IMR-90 (cell line): ENCODE data around the gene KCNJ1. TPM values are rescaled to one million over a fixed set of nuclear protein-coding genes. Genes with fewer than 3 reads are reported as not detected.

ENCODE experiments used
- ATAC-seq: fragments of 200-7000 bp; cut with Tn5 transposase; 2 replicates; pipeline ENCODE4 v1.9.1; 2020; ENCODE audit warnings: low read depth, mild to moderate bottlenecking, moderate library complexity
- BruUV-seq: library from RNA; stranded (reverse); fragments of 400-500 nt; replicated peaks from 2 replicates; lab custom pipeline; 2021; lab: Mats Ljungman, UMichigan
- CTCF ChIA-PET: fragments of 300-600 bp; formaldehyde crosslinking; extraction: SDS; loops from one replicate; lab custom pipeline; 2021; ENCODE audit warnings: antibody characterized with exemption; lab: Yijun Ruan, JAX
- POLR2A ChIA-PET: fragments of 300-600 bp; sonication (Branson Sonifier 250); formaldehyde crosslinking; loops from one replicate; lab custom pipeline; 2022; ENCODE audit warnings: antibody characterized with exemption; ENCODE audit not compliant: unreplicated experiment; lab: Charles Lee
- DNase-seq: peaks from one replicate; pipeline ENCODE4 v3.0.0; 2013
- H2AFZ ChIP-seq: replicated peaks from 2 replicates; pipeline ENCODE3; 2013; ENCODE audit warnings: low read length, mild to moderate bottlenecking; ENCODE audit not compliant: poor library complexity
- H2AK5ac ChIP-seq: 2 replicates; pipeline ENCODE4 v1.6.1; 2013; ENCODE audit warnings: low read depth, low read length, inconsistent platforms
- H2AK9ac ChIP-seq: replicated peaks from 2 replicates; pipeline ENCODE3; 2013; ENCODE audit warnings: mild to moderate bottlenecking, low read depth, low read length, moderate library complexity; ENCODE audit not compliant: poor library complexity
- H2BK120ac ChIP-seq: 2 replicates; pipeline ENCODE4 v1.6.1; 2013; ENCODE audit warnings: low read depth, low read length, inconsistent platforms
- H2BK15ac ChIP-seq: 3 replicates; pipeline ENCODE4 v1.6.1; 2013; ENCODE audit warnings: low read depth, low read length, inconsistent platforms
- H2BK20ac ChIP-seq: 2 replicates; pipeline ENCODE4 v1.6.1; 2013; ENCODE audit warnings: low read depth, mild to moderate bottlenecking, inconsistent platforms, low read length, moderate library complexity
- H2BK5ac ChIP-seq: 2 replicates; pipeline ENCODE4 v1.6.1; 2013; ENCODE audit warnings: mild to moderate bottlenecking, low read depth, low read length, inconsistent platforms; ENCODE audit not compliant: poor library complexity, severe bottlenecking
- H3K14ac ChIP-seq: replicated peaks from 2 replicates; pipeline ENCODE4 v1.6.1; 2013; ENCODE audit warnings: low read depth, low read length, inconsistent platforms
- H3K18ac ChIP-seq: 2 replicates; pipeline ENCODE4 v1.6.1; 2013; ENCODE audit warnings: low read depth, low read length, control low read depth
- H3K23ac ChIP-seq: 2 replicates; pipeline ENCODE4 v1.6.1; 2013; ENCODE audit warnings: low read depth, low read length, inconsistent platforms
- H3K27ac ChIP-seq: 2 replicates; pipeline ENCODE4 v1.5.1; 2013; ENCODE audit warnings: mild to moderate bottlenecking, control low read depth, low read length; ENCODE audit not compliant: insufficient read depth
- H3K27me3 ChIP-seq: 2 replicates; pipeline ENCODE4 v1.6.1; 2013; ENCODE audit warnings: low read length; ENCODE audit not compliant: control insufficient read depth, insufficient read depth
- H3K36me3 ChIP-seq: 2 replicates; pipeline ENCODE4 v1.6.1; 2013; ENCODE audit warnings: low read length, mixed read lengths; ENCODE audit not compliant: control insufficient read depth, insufficient read depth
- H3K4ac ChIP-seq: 2 replicates; pipeline ENCODE4 v1.6.1; 2013; ENCODE audit warnings: low read depth, low read length, inconsistent platforms
- H3K4me1 ChIP-seq: 2 replicates; pipeline ENCODE4 v1.6.1; 2013; ENCODE audit warnings: low read length, mixed read lengths; ENCODE audit not compliant: control insufficient read depth, insufficient read depth
- H3K4me2 ChIP-seq: 2 replicates; pipeline ENCODE4 v1.6.1; 2013; ENCODE audit warnings: low read depth, mild to moderate bottlenecking, control low read depth, low read length, moderate library complexity
- H3K4me3 ChIP-seq: 2 replicates; pipeline ENCODE4 v1.5.1; 2013; ENCODE audit warnings: low read depth, mild to moderate bottlenecking, control low read depth, low read length, moderate library complexity; ENCODE audit not compliant: insufficient read depth
- H3K56ac ChIP-seq: 2 replicates; pipeline ENCODE4 v1.6.1; 2013; ENCODE audit warnings: low read length, inconsistent platforms; ENCODE audit not compliant: insufficient read depth; ENCODE audit errors: extremely low read depth
- H3K79me1 ChIP-seq, 2 experiments: 2 replicates each; pipeline ENCODE4 v1.6.1; 2013; ENCODE audit warnings: low read length in 2 of 2, inconsistent platforms in 1 of 2, low read depth in 1 of 2
- H3K9ac ChIP-seq: 2 replicates; pipeline ENCODE4 v1.6.1; 2013; ENCODE audit warnings: low read depth, low read length, control low read depth
- H3K9me1 ChIP-seq: 2 replicates; pipeline ENCODE4 v1.6.1; 2013; ENCODE audit warnings: low read length, inconsistent platforms; ENCODE audit not compliant: insufficient read depth
- H3K9me3 ChIP-seq: 2 replicates; pipeline ENCODE4 v1.6.1; 2013; ENCODE audit warnings: low read length; ENCODE audit not compliant: control insufficient read depth, insufficient read depth
- H4K20me1 ChIP-seq: 2 replicates; pipeline ENCODE4 v1.6.1; 2013; ENCODE audit warnings: low read length, inconsistent platforms; ENCODE audit not compliant: insufficient read depth
- H4K5ac ChIP-seq: 2 replicates; pipeline ENCODE4 v1.6.1; 2013; ENCODE audit warnings: mild to moderate bottlenecking, low read depth, low read length, control low read depth
- H4K8ac ChIP-seq, 2 experiments: 2 replicates each; pipeline ENCODE4 v1.6.1; 2013; ENCODE audit warnings: low read depth in 2 of 2, low read length in 2 of 2, control low read depth in 1 of 2, inconsistent platforms in 1 of 2
- H4K91ac ChIP-seq: 2 replicates; pipeline ENCODE4 v1.6.1; 2013; ENCODE audit warnings: low read depth, low read length, inconsistent platforms; ENCODE audit not compliant: insufficient read depth
- CEBPB ChIP-seq: IDR thresholded peaks from 2 replicates; pipeline ENCODE4 v1.6.1; 2012; ENCODE audit warnings: low read depth, low read length, improper control_type of control experiment
- ELK1 ChIP-seq: fragments of 150-350 bp; IDR thresholded peaks from 2 replicates; pipeline ENCODE4 v1.6.1; 2016; ENCODE audit warnings: low read depth, mild to moderate bottlenecking, low read length, moderate library complexity, borderline replicate concordance
- FOS ChIP-seq: fragments of 150-350 bp; IDR thresholded peaks from 2 replicates; pipeline ENCODE4 v1.6.1; 2016; ENCODE audit warnings: low read depth, low read length
- MAFK ChIP-seq: IDR thresholded peaks from 2 replicates; pipeline ENCODE4 v1.6.1; 2012; ENCODE audit warnings: low read depth, low read length, improper control_type of control experiment
- NFE2L2 ChIP-seq: fragments of 150-350 bp; IDR thresholded peaks from 2 replicates; pipeline ENCODE4 v1.6.1; 2016; ENCODE audit warnings: low read depth, mild to moderate bottlenecking, low read length
- RCOR1 ChIP-seq: IDR thresholded peaks from 2 replicates; pipeline ENCODE4 v1.6.1; 2012; ENCODE audit warnings: mild to moderate bottlenecking, low read length, improper control_type of control experiment; ENCODE audit not compliant: insufficient replicate concordance
- WGBS, 2 experiments: methylation state at CpG; one replicate each; pipeline versions ENCODE4 v1.1.5 to v1.1.7; 2013; ENCODE audit warnings: missing lambda C conversion rate in 2 of 2; ENCODE audit not compliant: insufficient read length in 1 of 2; ENCODE audit errors: extremely low coverage in 2 of 2; 5-methylcytosine and 5-hydroxymethylcytosine counted together
- dilution Hi-C: fragments of 300-500 bp; cut with HindIII; formaldehyde crosslinking; loops from one replicate; pipeline ENCODE4 v1.14.3; 2018; ENCODE audit warnings: low sequenced_read_pairs; ENCODE audit not compliant: unreplicated experiment
- in situ Hi-C: fragments of 300-500 bp; cut with MboI; formaldehyde crosslinking; loops from 3 replicates; pipeline ENCODE4 v1.14.3; 2019; ENCODE audit warnings: low sequenced_read_pairs, inconsistent platforms, mixed read lengths
- intact Hi-C: fragments of 100-400 bp; cut with micrococcal nuclease; formaldehyde crosslinking; loops from 2 replicates; pipeline ENCODE4 v1.10.0; 2022
- polyA plus RNA-seq, 3 experiments: library from polyadenylated mRNA; depleted of rRNA; stranded (reverse); fragments of >200 nt; gene quantifications; 2 replicates each; pipeline ENCODE4 v1.2.3, GENCODE V29; 2012; ENCODE audit warnings: low replicate concordance in 1 of 3
- total RNA-seq: library from RNA; depleted of rRNA; stranded (reverse); fragments of >200 nt; gene quantifications from 2 replicates; pipeline ENCODE4 v1.2.3, GENCODE V29; 2012
- TF ChIP-seq, protein P1 (sequence below): conservative IDR thresholded peaks from 2 replicates; pipeline ENCODE4 v1.5.1; 2012; ENCODE audit warnings: mild to moderate bottlenecking, low read depth, low read length, improper control_type of control experiment

Gene KCNJ1
- total and polyA plus RNA-seq, 2 of the 4 experiments (the other 2 are of a cell fraction): not detected

- Histone ChIP-seq H2BK15ac (no peak overlapping the region), H3K4me2 (no peak overlapping the region), H4K8ac (no peak overlapping the region), H3K27ac (no peak overlapping the region), H3K27me3 (no peaks in the 10 kb centered on the region), H3K23ac (no peak overlapping the region), H2AFZ (no peak overlapping the region), H4K5ac (no peak overlapping the region), H3K9me1 (no peaks in the 10 kb centered on the region), H3K56ac (no peak overlapping the region), H3K79me1 (no peaks in the 10 kb centered on the region), H2AK9ac (no peak overlapping the region), H4K91ac (no peak overlapping the region), H2BK5ac (no peak overlapping the region), H3K9me3 (no peaks in the 10 kb centered on the region), H3K4me3 (no peak overlapping the region), H2AK5ac (no peak overlapping the region), H4K20me1 (no peaks in the 10 kb centered on the region), H3K18ac (no peak overlapping the region), H3K4me1 (peaks cover 7% of the 10 kb centered on the region), H3K4ac (no peak overlapping the region), H3K36me3 (no peaks in the 10 kb centered on the region), H3K14ac (no peak overlapping the region), H2BK20ac (no peak overlapping the region), H3K9ac (no peak overlapping the region), H2BK120ac (no peak overlapping the region)
- ChIA-PET CTCF (no interaction called here), POLR2A (no interaction called here)
- in situ Hi-C loops: no loop called here
- ATAC-seq (no peak), DNase-seq (no peak)
- dilution Hi-C loops: no loop called here
- no TSS peak for BruUV-seq
- WGBS, 2 experiments: no CpG with 5 or more reads among the region's 4 CpGs
- TF ChIP-seq RCOR1: no peak
- TF ChIP-seq ELK1: no peak
- TF ChIP-seq, protein P1, sequence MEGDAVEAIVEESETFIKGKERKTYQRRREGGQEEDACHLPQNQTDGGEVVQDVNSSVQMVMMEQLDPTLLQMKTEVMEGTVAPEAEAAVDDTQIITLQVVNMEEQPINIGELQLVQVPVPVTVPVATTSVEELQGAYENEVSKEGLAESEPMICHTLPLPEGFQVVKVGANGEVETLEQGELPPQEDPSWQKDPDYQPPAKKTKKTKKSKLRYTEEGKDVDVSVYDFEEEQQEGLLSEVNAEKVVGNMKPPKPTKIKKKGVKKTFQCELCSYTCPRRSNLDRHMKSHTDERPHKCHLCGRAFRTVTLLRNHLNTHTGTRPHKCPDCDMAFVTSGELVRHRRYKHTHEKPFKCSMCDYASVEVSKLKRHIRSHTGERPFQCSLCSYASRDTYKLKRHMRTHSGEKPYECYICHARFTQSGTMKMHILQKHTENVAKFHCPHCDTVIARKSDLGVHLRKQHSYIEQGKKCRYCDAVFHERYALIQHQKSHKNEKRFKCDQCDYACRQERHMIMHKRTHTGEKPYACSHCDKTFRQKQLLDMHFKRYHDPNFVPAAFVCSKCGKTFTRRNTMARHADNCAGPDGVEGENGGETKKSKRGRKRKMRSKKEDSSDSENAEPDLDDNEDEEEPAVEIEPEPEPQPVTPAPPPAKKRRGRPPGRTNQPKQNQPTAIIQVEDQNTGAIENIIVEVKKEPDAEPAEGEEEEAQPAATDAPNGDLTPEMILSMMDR: no peak
- TF ChIP-seq CEBPB: no peak
- no peak for TF ChIP-seq MAFK
- no peak for TF ChIP-seq FOS
- TF ChIP-seq NFE2L2: no peak
- intact Hi-C loops: no loop called here
Measured at GRCh38 chr11:128900468-128900867, 33.4 kb upstream of the KCNJ1 start.
